Lower lobe of right lung (tissue), 2 donors: ENCODE results near the gene TMPRSS3. TPM values are rescaled to one million over a fixed set of nuclear protein-coding genes. Genes with fewer than 3 reads are reported as not detected.

Experiments
- ATAC-seq, 2 donors: fragments of 200-7000 bp; cut with Tn5 transposase; one replicate each; pipeline ENCODE4 v1.9.1; 2020 to 2022; ENCODE audit warnings: mild to moderate bottlenecking in 2 of 2, moderate library complexity in 2 of 2
- DNase-seq: peaks from one replicate; pipeline ENCODE4 v3.0.0-alpha.2; 2020
- H3K27ac ChIP-seq: fragments of 200-600 bp; one replicate; pipeline ENCODE4 v1.8.0; 2022
- H3K27me3 ChIP-seq: fragments of 200-600 bp; one replicate; pipeline ENCODE4 v1.8.0; 2022; ENCODE audit warnings: low read depth
- H3K36me3 ChIP-seq: fragments of 200-600 bp; one replicate; pipeline ENCODE4 v1.8.0; 2022; ENCODE audit warnings: mild to moderate bottlenecking
- H3K4me1 ChIP-seq: fragments of 200-600 bp; one replicate; pipeline ENCODE4 v1.8.0; 2022
- H3K4me3 ChIP-seq: fragments of 200-600 bp; one replicate; pipeline ENCODE4 v1.8.0; 2022; ENCODE audit warnings: mild to moderate bottlenecking
- H3K9me3 ChIP-seq: fragments of 200-600 bp; one replicate; pipeline ENCODE4 v1.8.0; 2022
- intact Hi-C: fragments of 100-400 bp; cut with DNase I; formaldehyde crosslinking; loops from one replicate; pipeline ENCODE4 v1.11.0; 2022
- total RNA-seq: library from RNA; stranded (reverse); fragmentation: NEBNext Ultra II Directional; extraction: Animal tissue kit (Norgen Biotek cat#: 25700); gene quantifications from one replicate; pipeline ENCODE4 v1.2.1, GENCODE V29; 2021
- TF ChIP-seq, protein P1 (sequence below): fragments of 200-600 bp; IDR thresholded peaks from one replicate; pipeline ENCODE4 v1.8.0; 2022; ENCODE audit warnings: antibody characterized with exemption, mild to moderate bottlenecking
- donor health status: DM: no; HTN: yes; CAD: no; lungs with severe emphysema.

The TMPRSS3 gene
- total RNA-seq, 1 donor from 2014 or later, result 3.8 TPM

DNA sequence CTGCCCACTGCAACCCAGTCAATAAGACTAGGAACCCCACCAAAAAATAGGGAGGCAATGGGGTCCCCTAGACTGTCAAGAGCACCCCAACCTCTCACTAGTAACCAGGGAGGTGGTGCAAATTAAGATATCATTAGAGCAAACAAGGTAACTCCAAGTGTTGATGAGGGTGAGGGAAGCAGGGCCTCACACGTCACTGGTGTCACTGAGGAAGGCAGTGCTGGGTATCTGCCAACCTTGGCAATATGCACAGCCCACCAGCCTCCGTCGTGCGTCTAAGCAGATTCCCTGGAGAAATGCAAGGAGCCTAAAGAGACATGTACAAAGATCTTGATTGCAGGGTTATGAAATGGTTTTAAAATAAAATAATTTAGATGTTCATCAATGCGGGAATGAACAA, 11.6 kb upstream of the TMPRSS3 start:
- Histone ChIP-seq H3K27me3 (peaks cover 5% of the 10 kb centered on the region), H3K36me3 (no peaks in the 10 kb centered on the region), H3K4me3 (no peak overlapping the region), H3K4me1 (no peaks in the 10 kb centered on the region), H3K9me3 (no peaks in the 10 kb centered on the region), H3K27ac (no peak overlapping the region)
- intact Hi-C loops, result no loop called here
- ATAC-seq (no peak), DNase-seq (no peak)
- TF ChIP-seq, protein P1, sequence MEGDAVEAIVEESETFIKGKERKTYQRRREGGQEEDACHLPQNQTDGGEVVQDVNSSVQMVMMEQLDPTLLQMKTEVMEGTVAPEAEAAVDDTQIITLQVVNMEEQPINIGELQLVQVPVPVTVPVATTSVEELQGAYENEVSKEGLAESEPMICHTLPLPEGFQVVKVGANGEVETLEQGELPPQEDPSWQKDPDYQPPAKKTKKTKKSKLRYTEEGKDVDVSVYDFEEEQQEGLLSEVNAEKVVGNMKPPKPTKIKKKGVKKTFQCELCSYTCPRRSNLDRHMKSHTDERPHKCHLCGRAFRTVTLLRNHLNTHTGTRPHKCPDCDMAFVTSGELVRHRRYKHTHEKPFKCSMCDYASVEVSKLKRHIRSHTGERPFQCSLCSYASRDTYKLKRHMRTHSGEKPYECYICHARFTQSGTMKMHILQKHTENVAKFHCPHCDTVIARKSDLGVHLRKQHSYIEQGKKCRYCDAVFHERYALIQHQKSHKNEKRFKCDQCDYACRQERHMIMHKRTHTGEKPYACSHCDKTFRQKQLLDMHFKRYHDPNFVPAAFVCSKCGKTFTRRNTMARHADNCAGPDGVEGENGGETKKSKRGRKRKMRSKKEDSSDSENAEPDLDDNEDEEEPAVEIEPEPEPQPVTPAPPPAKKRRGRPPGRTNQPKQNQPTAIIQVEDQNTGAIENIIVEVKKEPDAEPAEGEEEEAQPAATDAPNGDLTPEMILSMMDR, result no peak

DNA sequence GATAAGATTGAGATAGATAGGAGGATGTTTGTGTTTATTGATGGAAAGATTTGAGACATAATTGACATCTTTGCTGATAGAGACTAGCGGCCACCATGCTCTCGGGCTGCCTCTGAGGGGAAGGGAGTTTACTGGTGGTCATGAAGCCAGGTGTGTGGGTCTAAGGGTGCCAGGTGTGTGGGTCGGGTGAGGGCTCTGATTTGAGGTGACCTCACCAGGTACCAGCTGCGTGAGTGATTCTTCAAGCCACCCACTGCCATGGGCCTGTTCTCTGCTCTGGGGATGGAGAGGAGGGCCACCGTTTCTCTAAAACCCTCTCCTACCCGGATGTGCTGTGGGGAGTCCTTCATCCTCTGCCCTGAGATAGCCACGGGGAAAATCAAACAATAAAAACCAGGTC, 11.0 kb upstream of the TMPRSS3 start:
- intact Hi-C loops, result no loop called here
- no peak for ATAC-seq
- TF ChIP-seq, protein P1, result no peak
- Histone ChIP-seq H3K36me3 (no peaks in the 10 kb centered on the region), H3K4me1 (no peaks in the 10 kb centered on the region), H3K27ac (no peak overlapping the region), H3K4me3 (no peak overlapping the region), H3K9me3 (peaks cover 2% of the 10 kb centered on the region), H3K27me3 (peaks cover 5% of the 10 kb centered on the region)
- no peak for DNase-seq

DNA sequence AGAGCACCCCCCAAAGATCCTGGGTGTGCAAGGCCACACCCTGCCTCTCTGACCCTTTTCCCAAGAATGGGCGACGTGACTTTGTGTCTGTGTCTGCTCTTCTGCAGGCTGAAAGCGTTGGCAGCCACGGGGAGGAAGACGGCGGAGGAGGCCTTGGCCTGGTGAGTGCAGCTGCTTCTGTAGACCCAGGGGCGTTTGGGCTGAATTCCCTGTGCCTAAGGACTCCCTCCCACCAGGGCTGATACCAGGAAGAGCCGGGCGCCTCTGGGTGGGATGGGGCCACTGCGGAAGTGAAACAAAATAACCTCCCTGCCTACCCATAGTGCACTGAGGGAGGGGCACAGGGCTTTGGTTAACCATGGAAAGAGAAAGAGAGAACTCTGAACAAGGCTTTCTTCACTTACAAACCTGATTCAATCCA, 10.4 kb upstream of the TMPRSS3 start:
- ATAC-seq, result peak in 1 of 2 donors; percentile 22
- Histone ChIP-seq H3K27ac (no peak overlapping the region), H3K4me3 (peak overlapping the region; percentile 35), H3K36me3 (no peaks in the 10 kb centered on the region), H3K27me3 (peaks cover 5% of the 10 kb centered on the region), H3K9me3 (peaks cover 7% of the 10 kb centered on the region), H3K4me1 (no peaks in the 10 kb centered on the region)
- no peak for DNase-seq
- intact Hi-C loops, result no loop called here
- TF ChIP-seq, protein P1, result no peak

DNA sequence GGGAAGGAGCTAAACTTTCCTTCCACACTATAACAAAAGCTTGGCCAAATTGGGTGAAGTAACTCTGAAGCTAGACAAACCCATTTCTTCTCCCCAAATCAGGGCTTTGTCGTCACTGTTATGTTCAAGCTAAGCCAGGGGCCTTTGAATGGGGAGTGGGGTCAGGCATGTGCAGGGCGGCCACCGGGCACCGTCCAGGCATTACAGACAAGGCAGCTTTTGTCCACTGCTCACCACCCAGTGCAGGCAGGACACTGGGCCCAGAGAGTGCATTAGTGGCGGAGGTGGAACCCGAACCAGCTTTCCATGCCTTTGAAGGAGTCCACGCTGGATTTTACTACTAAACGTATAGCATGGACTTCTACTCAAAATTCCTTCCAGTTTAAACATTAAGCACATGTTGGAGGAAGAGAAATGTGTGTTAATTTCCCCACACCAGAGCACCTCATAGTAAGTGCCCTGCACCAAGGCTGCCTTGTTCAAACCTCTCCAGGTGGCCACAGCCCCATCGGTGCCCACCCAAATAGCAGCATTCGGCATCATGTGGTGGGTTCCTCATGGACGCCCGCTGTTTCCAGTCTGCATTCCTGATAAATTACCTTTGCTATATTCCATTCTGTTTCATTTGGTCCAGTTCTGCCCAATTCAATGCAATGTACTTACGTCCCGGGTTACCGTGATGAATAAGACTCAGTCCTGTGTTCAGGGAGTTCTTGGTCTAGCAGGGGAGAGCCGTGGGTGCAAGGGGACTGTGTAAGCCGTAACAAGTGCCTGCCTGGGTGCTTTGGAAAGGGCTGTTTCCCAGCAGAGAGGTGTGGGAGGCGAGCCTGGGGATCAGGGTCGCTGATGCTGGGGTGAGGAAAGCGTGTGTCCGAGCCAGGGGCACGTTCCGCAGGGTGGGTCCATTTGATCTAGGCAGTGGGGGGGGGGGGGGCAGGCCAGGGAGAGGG, 9.5 kb upstream of the TMPRSS3 start:
- no peaks in the 10 kb centered on the region for H3K36me3 ChIP-seq
- peak overlapping the region; percentile 35 for H3K4me3 ChIP-seq
- TF ChIP-seq, protein P1, result no peak
- H3K27me3 ChIP-seq, result peaks cover 5% of the 10 kb centered on the region
- no peaks in the 10 kb centered on the region for H3K4me1 ChIP-seq
- DNase-seq (no peak), ATAC-seq (no peak)
- intact Hi-C loops, result no loop called here
- peaks cover 7% of the 10 kb centered on the region for H3K9me3 ChIP-seq
- H3K27ac ChIP-seq, result no peak overlapping the region

DNA sequence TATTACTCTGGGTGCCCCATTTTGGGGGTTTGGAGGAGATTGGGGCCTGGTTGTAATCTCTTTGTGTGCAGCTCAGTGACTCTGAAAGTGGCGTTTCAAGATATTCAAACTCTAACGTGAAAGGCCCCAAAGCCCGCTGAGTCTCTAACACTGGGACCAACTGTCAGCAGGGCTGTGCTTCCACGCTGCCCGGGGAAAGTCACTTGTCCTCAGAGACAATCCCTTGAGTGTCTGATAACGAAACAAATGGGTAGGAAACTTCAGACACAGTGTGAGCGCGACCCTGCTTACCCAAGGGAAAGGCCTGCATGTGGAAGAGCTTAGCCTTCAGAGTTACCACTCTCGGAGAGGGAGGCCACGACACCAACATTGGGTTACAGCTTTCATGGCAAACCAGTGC, 8.7 kb upstream of the TMPRSS3 start:
- H3K9me3 ChIP-seq, result peaks cover 7% of the 10 kb centered on the region
- TF ChIP-seq, protein P1, result no peak
- H3K27me3 ChIP-seq, result peaks cover 5% of the 10 kb centered on the region
- peak overlapping the region; percentile 35 for H3K4me3 ChIP-seq
- no peak overlapping the region for H3K27ac ChIP-seq
- ATAC-seq (no peak), DNase-seq (no peak)
- intact Hi-C loops, result no loop called here
- no peaks in the 10 kb centered on the region for H3K4me1 ChIP-seq
- H3K36me3 ChIP-seq, result no peaks in the 10 kb centered on the region
